Measurements from ENCODE around the gene FGF14. TPM values are rescaled to one million over a fixed set of nuclear protein-coding genes. Genes with fewer than 3 reads are reported as not detected.

FGF14 gene
- total and polyA plus RNA-seq, 2 of the 4 experiments (the other 2 are of a cell fraction), result under 0.01 TPM; not detected in 1

- H3K18ac ChIP-seq (ENCODE audit: low read depth, low read length), result no peak overlapping the region
- no peak overlapping the region for H2AFZ ChIP-seq (replicated peaks; ENCODE audit: low read length, poor library complexity)
- H3K14ac ChIP-seq (replicated peaks; ENCODE audit: low read depth, low read length), result no peak overlapping the region
- no peak overlapping the region for H3K56ac ChIP-seq (ENCODE audit: extremely low read depth, insufficient read depth, low read length)
- no peaks in the 10 kb centered on the region for H3K79me1 ChIP-seq (ENCODE audit: low read depth in 1 of 2, low read length in 2 of 2)
- H3K9me3 ChIP-seq (ENCODE audit: control insufficient read depth, insufficient read depth, low read length), result no peaks in the 10 kb centered on the region
- DNase-seq (no peak), ATAC-seq (ENCODE audit: low read depth) (no peak)
- H3K23ac ChIP-seq (ENCODE audit: low read depth, low read length), result no peak overlapping the region
- no peak overlapping the region for H3K4me2 ChIP-seq (ENCODE audit: low read depth, low read length)
- no peak overlapping the region for H4K8ac ChIP-seq (ENCODE audit: low read depth in 2 of 2, low read length in 2 of 2)
- no peak overlapping the region for H4K5ac ChIP-seq (ENCODE audit: low read depth, low read length)
- H2AK9ac ChIP-seq (replicated peaks; ENCODE audit: low read depth, low read length, poor library complexity), result no peak overlapping the region
- BruUV-seq (replicated peaks), result no TSS peak
- no peak overlapping the region for H3K9ac ChIP-seq (ENCODE audit: low read depth, low read length)
- no peaks in the 10 kb centered on the region for H3K36me3 ChIP-seq (ENCODE audit: control insufficient read depth, insufficient read depth, low read length)
- ChIA-PET POLR2A (ENCODE audit: unreplicated experiment) (no interaction called here), CTCF (no interaction called here)
- no peak overlapping the region for H2AK5ac ChIP-seq (ENCODE audit: low read depth, low read length)
- intact Hi-C loops (cut with micrococcal nuclease), result no loop called here
- H3K9me1 ChIP-seq (ENCODE audit: insufficient read depth, low read length), result no peaks in the 10 kb centered on the region
- no peak overlapping the region for H3K4me3 ChIP-seq (ENCODE audit: insufficient read depth, low read depth, low read length)
- no peak overlapping the region for H2BK5ac ChIP-seq (ENCODE audit: low read depth, low read length, poor library complexity, severe bottlenecking)
- H3K4ac ChIP-seq (ENCODE audit: low read depth, low read length), result no peak overlapping the region
- H3K27me3 ChIP-seq (ENCODE audit: control insufficient read depth, insufficient read depth, low read length), result peaks cover 16% of the 10 kb centered on the region
- no CpG with 5 or more reads among the region's 2 CpGs for WGBS, 2 experiments (ENCODE audit: extremely low coverage in 2 of 2, insufficient read length in 1 of 2)
- dilution Hi-C loops (cut with HindIII; ENCODE audit: low sequenced_read_pairs, unreplicated experiment), result no loop called here
- H3K4me1 ChIP-seq (ENCODE audit: control insufficient read depth, insufficient read depth, low read length), result no peaks in the 10 kb centered on the region
- H3K27ac ChIP-seq (ENCODE audit: insufficient read depth, low read length), result no peak overlapping the region
- no peak overlapping the region for H2BK20ac ChIP-seq (ENCODE audit: low read depth, low read length)
- H2BK15ac ChIP-seq (ENCODE audit: low read depth, low read length), result no peak overlapping the region
- H4K20me1 ChIP-seq (ENCODE audit: insufficient read depth, low read length), result no peaks in the 10 kb centered on the region
- no peak overlapping the region for H2BK120ac ChIP-seq (ENCODE audit: low read depth, low read length)
- no peak overlapping the region for H4K91ac ChIP-seq (ENCODE audit: insufficient read depth, low read depth, low read length)
- in situ Hi-C loops (cut with MboI; ENCODE audit: low sequenced_read_pairs), result no loop called here
- TF ChIP-seq POLR2A (IDR thresholded peaks at IDR 0.05; ENCODE audit: low read depth, low read length) (no peak), NFE2L2 (IDR thresholded peaks at IDR 0.05; ENCODE audit: low read depth, low read length) (no peak), SMC3 (IDR thresholded peaks at IDR 0.05; ENCODE audit: low read depth, low read length) (no peak), RFX5 (IDR thresholded peaks at IDR 0.05; ENCODE audit: low read depth, low read length) (no peak), RCOR1 (IDR thresholded peaks at IDR 0.05; ENCODE audit: insufficient replicate concordance, low read length) (no peak), FOS (IDR thresholded peaks at IDR 0.05; ENCODE audit: low read depth, low read length) (no peak), MXI1 (IDR thresholded peaks at IDR 0.05; ENCODE audit: borderline replicate concordance, low read depth, low read length) (no peak), MAFK (IDR thresholded peaks at IDR 0.05; ENCODE audit: low read depth, low read length) (no peak), BHLHE40 (IDR thresholded peaks at IDR 0.05; ENCODE audit: low read depth, low read length) (no peak), CEBPB (IDR thresholded peaks at IDR 0.05; ENCODE audit: low read depth, low read length) (no peak), CHD1 (IDR thresholded peaks at IDR 0.05; ENCODE audit: low read depth, low read length) (no peak), RAD21 (IDR thresholded peaks at IDR 0.05; ENCODE audit: low read length) (no peak)
- TF ChIP-seq, protein P1, sequence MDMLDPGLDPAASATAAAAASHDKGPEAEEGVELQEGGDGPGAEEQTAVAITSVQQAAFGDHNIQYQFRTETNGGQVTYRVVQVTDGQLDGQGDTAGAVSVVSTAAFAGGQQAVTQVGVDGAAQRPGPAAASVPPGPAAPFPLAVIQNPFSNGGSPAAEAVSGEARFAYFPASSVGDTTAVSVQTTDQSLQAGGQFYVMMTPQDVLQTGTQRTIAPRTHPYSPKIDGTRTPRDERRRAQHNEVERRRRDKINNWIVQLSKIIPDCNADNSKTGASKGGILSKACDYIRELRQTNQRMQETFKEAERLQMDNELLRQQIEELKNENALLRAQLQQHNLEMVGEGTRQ (IDR thresholded peaks at IDR 0.05; ENCODE audit: low read depth, low read length), result no peak
- TF ChIP-seq, protein P2, sequence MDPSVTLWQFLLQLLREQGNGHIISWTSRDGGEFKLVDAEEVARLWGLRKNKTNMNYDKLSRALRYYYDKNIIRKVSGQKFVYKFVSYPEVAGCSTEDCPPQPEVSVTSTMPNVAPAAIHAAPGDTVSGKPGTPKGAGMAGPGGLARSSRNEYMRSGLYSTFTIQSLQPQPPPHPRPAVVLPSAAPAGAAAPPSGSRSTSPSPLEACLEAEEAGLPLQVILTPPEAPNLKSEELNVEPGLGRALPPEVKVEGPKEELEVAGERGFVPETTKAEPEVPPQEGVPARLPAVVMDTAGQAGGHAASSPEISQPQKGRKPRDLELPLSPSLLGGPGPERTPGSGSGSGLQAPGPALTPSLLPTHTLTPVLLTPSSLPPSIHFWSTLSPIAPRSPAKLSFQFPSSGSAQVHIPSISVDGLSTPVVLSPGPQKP (IDR thresholded peaks at IDR 0.05; ENCODE audit: borderline replicate concordance, low read depth, low read length), result no peak
Observed at GRCh38 chr13:102395939-102396338, 5.9 kb downstream of the FGF14 start.

All from IMR-90 (cell line).